Effector CD8-positive, alpha-beta T cell (primary cell): ENCODE data around the gene BRPF1.

ENCODE experiments used
- DNase-seq: peaks from one replicate; lab custom pipeline; 2025; lab: John Stamatoyannopoulos, UW

The BRPF1 gene

GRCh38 chr3:9701006-9701405, 30.5 kb upstream of the BRPF1 start:
- DNase-seq: no peak

DNA sequence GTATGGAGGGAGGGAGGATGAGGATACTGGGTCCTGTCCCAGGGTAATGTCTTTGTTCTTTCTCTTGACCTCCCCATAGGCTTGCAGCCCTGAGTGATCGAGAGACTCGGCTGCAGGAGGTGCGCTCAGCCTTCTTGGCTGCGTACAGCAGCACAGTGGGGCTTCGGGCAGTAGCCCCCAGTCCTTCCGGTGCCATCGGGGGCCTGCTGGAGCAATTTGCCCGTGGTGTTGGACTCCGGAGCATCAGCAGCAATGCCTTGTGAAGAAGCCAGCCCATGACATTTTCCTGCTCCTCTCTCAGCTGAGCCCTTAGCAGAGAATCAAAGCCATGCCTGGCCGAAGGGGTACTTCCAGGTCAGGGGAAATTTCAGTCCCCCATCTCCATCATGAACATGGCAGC, 29.8 kb upstream of the BRPF1 start:
- DNase-seq: no peak

DNA sequence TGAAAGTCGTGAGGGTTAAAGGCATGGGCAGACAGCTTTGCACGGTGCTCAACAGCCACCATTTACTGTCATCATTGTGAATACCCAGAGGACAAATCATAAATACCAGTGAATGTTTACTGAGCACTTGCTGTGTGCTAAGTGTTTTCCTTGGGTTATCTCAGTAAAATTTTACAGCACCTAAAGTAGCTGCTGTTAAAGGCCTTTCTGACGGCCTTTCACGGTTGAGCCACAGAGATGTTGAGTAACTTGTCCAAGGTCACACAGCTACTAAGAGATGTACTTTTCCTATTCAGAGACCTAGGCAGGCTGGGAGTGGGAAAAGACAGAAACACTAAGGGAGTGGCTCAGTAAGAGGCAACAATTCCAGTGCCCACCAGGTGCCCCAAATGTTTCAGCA, 28.3 kb upstream of the BRPF1 start:
- no peak for DNase-seq

DNA sequence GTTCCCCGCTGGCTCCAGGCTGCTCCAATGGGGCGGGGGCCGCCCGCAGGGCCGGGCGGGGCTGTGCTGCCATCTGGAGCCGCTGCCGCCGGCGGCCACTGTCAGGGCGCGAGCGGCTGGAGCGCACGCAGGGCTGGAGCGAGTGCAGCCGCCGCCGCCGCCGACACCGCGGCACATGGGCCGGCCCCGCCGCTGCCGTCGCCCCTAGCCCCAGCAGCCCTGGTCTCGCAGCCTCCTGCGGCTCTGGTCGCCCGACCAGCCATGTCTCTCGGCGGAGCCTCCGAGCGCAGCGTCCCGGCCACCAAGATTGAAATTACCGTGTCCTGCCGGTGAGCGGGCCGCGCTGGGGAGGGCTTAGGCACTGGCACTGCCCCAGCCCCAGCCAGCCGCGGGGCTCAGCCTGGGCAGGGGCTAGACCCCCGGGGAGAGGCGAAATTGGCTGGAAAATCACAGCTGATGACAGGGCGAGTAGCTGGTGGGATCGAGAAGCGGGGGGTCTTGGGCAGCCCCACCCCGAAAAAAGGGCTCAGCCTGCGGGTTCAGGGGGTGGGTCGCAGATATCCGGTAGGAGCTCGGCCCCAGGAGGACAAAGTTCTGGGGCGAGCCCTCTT, 27.7 kb upstream of the BRPF1 start, which contains the start of gene CPNE9:
Gene CPNE9, plus strand, starts transcription at position 98 of the 611 bp plus-strand sequence. Its CDS starts 164 bp downstream, at position 262.
- no peak for DNase-seq

- DNase-seq: no peak
Observed at GRCh38 chr3:9704347-9705322, 26.9 kb upstream of the BRPF1 start.

DNA sequence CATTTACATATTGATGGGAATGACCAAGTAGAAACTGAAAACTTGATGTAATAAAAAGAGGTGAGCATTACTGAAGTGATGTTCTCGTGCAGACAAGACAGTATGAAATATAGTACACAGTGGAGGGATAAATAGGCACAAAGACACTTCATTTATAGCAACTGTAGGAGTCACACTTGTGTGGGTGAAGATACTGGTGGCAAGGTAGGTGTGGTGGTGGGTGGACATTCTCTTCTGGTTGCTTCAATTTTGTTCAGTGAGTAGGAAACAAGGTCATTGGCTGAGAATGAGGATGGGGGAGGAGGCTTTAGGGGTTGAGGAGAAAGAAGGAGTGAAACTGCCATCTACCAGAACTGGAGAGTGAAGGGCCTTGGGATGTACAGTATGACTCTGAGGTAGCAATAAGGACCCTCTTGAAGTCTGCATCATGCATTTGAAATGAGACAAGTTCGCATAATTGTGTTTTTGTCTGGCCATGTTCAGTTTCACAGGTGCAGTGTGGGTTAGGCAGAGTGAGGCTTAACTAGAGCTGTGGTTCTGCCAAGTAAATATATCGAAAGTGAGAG, 21.3 kb upstream of the BRPF1 start:
- DNase-seq: no peak

- no peak for DNase-seq
Observed at GRCh38 chr3:9712415-9712814, 19.1 kb upstream of the BRPF1 start.

- no peak for DNase-seq
Observed at GRCh38 chr3:9713142-9713541, 18.4 kb upstream of the BRPF1 start.

DNA sequence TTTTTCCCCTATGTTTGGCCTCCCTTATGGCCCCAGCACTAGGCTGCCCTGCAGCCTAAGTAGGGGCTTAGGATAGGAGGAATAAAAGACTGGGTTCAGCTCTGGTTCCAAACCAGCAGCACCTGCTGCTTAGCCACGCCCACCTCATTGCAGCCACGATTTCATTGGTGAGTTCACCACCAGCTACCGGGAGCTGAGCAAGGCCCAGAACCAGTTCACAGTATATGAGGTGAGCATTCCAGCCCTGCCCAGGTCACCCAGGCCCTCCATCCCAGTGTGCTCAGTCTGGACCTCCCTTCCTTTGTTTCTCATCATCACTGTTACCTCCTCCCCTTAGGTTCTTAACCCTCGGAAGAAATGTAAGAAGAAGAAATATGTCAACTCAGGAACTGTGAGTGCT, 16.4 kb upstream of the BRPF1 start:
- no peak for DNase-seq

DNA sequence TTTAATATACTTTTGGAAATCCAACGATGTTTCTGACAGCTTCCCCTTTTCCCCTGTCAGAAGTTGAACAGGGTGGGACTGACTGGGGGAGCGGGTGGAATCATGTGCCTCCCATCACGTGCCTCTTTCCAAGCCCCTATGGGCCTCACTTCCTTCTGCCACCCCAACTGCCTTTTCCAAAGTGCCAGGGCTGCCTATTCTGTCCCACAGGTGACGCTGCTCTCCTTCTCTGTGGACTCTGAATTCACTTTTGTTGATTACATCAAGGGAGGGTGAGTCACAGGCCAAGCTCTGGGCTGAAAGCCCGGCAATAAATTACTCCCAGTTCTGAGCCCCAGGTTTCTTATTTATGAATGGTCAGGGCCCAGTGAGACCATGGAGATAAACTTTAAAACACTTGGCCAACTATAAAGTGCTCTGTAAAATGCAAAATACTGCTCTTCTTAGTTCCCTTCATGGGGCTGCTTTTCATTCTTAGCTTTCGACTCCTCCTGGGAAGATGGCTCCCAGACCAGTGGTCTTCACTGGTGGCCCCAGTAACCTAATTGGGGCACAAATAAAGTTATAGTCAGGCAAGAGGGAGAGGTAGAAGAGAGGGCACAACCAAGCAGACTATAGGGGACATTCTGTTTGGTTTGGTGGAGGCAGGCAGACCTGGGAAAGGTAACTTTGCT, 15.6 kb upstream of the BRPF1 start:
- DNase-seq: no peak

GRCh38 chr3:9716801-9717555, 14.6 kb upstream of the BRPF1 start:
- no peak for DNase-seq

DNA sequence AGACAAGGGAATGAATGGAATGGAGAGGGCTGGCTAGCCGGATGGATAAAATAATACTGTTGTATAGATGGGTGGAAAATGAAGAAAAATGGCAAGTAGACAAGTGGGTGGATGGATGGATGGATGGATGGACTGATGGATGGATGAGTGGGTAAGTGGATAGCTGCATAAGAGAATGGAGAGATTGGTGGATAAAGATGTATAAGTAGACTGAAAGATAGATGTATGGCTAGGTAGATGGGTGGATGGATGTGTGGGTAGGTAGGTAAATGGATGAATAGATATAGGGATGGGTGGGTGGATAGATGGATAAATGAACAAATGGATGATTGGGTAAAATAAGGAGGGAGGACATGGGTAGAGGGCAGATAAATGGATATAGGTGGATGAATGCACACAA, 14.0 kb upstream of the BRPF1 start:
- no peak for DNase-seq

DNA sequence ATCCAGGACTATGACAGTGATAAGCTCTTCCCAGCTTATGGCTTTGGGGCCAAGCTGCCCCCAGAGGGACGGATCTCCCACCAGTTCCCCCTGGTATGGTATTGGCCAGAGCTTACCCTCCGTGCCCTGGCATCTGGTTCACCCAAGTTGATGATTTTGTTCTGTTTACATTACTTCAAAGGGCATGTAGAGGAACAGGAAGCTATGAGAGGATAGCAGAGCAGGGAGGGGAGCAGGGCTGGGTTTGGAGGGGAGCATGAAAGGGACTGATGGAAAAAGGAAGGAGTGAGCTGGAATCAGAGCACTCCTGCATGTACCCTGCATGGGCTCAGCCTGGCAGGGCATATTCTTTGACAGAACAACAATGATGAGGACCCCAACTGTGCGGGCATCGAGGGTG, 13.4 kb upstream of the BRPF1 start:
- no peak for DNase-seq

DNA sequence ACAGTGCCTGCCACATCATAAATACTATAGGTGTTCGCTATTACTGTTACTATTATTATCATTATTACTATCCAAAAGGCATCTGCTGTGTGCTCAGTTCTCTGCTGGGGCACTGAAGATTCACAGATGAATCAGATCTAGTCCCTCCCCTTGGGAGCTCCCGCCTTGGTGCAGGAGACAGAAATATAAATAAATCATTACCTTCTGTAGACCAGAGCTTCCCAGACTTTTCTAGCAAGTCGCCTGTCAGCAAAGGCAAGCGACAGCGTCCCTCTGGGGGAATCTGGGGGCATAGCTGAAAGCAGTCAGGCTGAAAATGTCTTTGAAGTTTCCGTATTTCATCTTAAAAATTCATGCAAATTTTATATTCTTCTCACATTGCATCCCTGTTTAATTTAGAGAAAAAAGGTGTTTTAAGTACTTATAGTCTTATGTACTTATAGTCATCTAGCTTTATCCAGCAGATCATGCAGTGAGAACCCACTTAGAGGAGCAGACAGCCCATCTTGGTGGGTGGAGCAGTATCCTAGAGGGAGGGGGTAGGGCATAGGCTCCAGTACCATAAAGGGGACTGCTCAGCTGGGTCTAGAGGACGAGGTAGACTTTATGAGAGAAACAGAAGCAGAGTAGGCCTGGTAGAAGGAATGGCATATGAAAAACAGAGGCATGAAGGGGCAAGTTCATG, 10.4 kb upstream of the BRPF1 start:
- no peak for DNase-seq

GRCh38 chr3:9721700-9722060, 9.9 kb upstream of the BRPF1 start:
- no peak for DNase-seq

DNA sequence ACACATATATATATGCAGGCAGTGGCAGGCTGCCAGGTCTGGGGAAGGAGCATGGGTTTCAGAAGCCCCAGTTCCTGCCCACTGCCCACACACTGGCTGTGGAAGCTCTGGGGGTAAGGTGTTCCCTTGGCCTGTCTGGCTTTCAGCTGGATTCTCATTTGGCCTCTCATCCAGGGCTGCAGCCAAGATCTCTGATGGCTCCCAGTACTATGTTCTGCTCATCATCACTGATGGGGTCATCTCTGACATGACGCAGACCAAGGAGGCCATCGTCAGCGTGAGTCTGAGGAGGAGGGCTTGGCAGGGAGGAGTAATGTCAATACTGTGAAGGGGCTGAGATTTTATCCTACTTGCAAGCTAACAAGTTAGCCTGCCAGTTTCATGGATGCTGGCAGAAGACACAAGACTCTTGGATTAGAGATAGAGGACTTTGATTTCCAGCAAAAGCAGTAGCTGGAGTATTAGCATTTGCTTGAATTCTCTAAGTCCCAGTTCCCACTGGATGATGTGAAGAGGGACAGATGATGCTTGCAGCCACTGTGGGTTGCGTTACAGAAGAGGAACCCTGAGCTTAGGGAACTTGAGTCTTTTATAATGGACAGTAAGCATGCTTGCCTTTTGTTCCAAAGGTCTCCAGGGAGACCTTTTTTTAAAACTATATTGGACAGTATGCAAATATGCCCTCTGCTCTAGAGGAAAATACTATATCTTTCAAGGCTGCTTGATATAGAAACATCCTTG, 5.6 kb upstream of the BRPF1 start:
- DNase-seq: no peak

- DNase-seq: peak; percentile 17
Observed at GRCh38 chr3:9727041-9727595, 4.4 kb upstream of the BRPF1 start.

DNA sequence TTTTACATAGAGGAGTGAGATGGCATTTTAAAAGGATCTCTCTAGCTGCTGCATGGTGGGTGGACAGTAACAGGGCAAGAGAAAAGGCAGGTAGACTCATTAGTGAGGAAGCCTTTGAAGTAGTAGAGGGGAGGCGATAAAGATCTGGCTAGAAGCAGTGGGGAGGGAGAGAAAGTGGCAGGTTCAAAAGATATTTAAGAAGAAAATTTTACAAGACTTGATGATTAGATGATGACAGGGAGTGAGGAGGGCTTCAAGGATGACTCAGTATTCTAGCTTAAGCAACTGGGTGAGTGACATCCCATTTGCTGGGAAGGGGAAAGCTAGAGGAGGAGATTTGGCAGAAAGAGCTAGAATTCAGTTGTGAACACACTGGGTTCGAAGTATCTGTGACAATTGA, 3.8 kb upstream of the BRPF1 start:
- no peak for DNase-seq

DNA sequence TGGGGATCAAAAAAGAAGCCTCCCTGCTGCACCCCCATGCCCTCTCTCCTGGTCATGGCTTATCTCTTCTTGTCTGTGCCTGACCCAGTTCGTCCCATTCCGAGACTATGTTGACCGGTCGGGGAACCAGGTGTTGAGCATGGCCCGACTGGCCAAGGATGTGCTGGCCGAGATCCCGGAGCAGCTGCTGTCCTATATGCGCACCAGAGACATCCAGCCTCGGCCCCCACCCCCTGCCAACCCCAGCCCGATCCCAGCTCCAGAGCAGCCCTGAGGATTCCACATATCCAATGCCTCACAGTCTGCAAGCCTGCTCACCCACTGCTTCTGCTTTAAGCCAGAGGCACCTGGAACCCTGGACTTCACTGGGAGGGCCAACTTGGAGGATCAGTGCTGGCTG, 2.1 kb upstream of the BRPF1 start:
- DNase-seq: no peak

DNA sequence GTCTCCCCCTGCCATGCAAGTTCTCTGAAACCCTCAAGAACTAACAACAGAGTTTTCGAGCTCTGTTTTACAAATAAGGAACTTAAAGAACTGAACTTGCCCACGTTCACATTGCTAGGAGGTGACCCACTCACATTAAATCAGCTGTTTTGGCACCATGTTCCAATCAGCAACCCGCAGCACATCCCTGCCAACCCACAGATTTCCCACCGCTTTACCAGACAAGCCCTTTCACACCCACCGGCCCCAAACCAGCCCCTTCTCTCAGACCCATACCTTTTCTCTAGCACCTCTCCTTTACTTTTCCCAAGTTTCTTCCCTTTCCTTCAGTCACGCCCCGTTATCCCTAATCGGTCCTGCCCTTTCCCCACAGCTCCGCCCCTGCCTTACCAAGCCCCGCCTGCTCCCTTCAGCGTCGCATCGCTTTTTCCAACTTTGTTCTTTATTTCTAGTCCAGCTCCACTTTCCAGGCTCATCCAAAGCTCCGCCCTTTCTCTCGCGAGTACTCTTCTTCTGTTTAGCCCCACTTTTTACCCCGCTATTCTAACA, 804 bp upstream of the BRPF1 start:
- no peak for DNase-seq
